Retinal pigment epithelial cell (primary cell): ENCODE measurements around the gene TRIO.

Experiments used
- DNase-seq: peaks from one replicate; pipeline ENCODE4 v3.0.0-alpha.2; 2010; ENCODE audit warnings: low read depth
- H3K4me3 ChIP-seq: 2 replicates; pipeline ENCODE4 v1.5.1; 2011; ENCODE audit warnings: mild to moderate bottlenecking, low read length, control low read depth, moderate library complexity
- CTCF ChIP-seq: conservative IDR thresholded peaks from 2 replicates; pipeline ENCODE4 v1.5.1; 2011; ENCODE audit warnings: low read depth, low read length, control low read depth, inconsistent platforms

TRIO gene

GRCh38 chr5:14330291-14330690, 187.1 kb downstream of the TRIO start:
- DNase-seq, result no peak
- no peak for TF ChIP-seq CTCF
- H3K4me3 ChIP-seq, result no peak overlapping the region

DNA sequence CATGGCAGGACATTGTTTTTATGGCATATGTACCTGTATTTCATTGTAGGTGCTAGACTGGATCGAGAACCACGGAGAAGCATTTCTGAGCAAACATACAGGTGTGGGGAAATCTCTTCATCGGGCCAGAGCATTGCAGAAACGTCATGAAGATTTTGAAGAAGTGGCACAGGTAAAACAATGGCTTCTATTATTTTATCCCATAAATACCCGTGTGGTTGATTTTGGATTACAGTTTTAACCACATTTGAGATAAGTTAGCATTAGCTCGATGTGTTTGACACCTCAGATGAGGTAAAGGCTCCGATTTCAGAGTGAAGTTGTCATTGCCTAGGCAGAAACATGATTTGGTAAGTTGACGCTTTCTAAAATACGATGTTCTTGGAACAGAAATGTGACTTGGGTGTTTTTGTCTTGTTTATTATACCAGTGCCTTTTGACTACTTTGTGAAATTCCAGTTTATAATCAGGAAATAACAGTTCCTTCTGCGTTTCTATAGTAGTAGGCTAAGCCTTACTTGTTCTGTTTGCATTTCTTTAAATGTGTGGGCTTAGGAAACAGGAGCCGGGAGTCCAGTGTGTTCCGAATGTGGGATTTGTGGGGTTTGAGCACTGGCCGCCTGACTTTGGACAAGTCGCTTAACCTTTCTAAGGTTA, 187.7 kb downstream of the TRIO start:
- TF ChIP-seq CTCF, result no peak
- DNase-seq, result no peak
- H3K4me3 ChIP-seq, result no peak overlapping the region

GRCh38 chr5:14331386-14331781, 188.2 kb downstream of the TRIO start:
- DNase-seq, result no peak
- H3K4me3 ChIP-seq, result no peak overlapping the region
- no peak for TF ChIP-seq CTCF

GRCh38 chr5:14332038-14332631, 189.0 kb downstream of the TRIO start:
- TF ChIP-seq CTCF, result no peak
- no peak overlapping the region for H3K4me3 ChIP-seq

GRCh38 chr5:14332746-14333145, 189.6 kb downstream of the TRIO start:
- no peak for TF ChIP-seq CTCF
- H3K4me3 ChIP-seq, result no peak overlapping the region
- no peak for DNase-seq

More at GRCh38 chr5:14332038-14332631, 189.0 kb downstream of the TRIO start:
- DNase-seq, result no peak

- H3K4me3 ChIP-seq, result no peak overlapping the region
- no peak for TF ChIP-seq CTCF
- no peak for DNase-seq
These were observed 194.5 kb downstream of the TRIO start for GRCh38 chr5:14337593-14337992.

DNA sequence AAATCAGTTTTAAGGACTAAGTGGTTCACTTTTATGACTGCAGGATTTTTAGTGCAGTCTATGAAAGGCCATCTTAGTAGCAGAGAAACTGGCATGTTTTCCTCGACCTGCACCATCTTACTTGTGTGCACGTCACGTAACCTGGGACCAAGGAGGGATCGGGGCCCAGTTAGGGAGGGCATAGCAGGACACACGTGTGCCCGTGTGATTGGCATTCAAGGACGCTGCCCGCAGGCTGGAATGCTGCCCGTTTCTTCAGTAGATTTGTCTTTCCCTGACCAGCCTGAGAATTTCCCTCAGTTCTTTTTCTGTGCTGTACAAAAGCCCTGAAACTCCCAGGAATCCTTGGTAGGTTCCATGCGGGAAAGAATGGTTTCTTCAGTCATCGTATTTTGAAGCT, 196.3 kb downstream of the TRIO start:
- DNase-seq, result no peak
- H3K4me3 ChIP-seq, result no peak overlapping the region
- TF ChIP-seq CTCF, result no peak
